ENCODE results near the gene GPR31.
"Not testable (repeated sequence)": the region's sequence is repeated elsewhere in the genome, so short reads cannot be mapped to it uniquely, and the experiment has no call there.

Gene GPR31

GRCh38 chr6:167187275-167187674, 29.5 kb upstream of the GPR31 start:
- DNase-seq; in situ Hi-C loops (cut with HindIII; ENCODE audit: low pct_ligation_motif_present, low sequenced_read_pairs); H3K4me3 ChIP-seq (ENCODE audit: low read depth, low read length); H3K36me3 ChIP-seq (replicated peaks); H3K27me3 ChIP-seq (replicated peaks); H3K27ac ChIP-seq: not testable (repeated sequence)

GRCh38 chr6:167185101-167185500, 27.3 kb upstream of the GPR31 start:
- H3K27me3 ChIP-seq (replicated peaks); H3K4me3 ChIP-seq (ENCODE audit: low read depth, low read length); in situ Hi-C loops (cut with HindIII; ENCODE audit: low pct_ligation_motif_present, low sequenced_read_pairs); H3K27ac ChIP-seq; H3K36me3 ChIP-seq (replicated peaks); DNase-seq: not testable (repeated sequence)

- DNase-seq; H3K27me3 ChIP-seq (replicated peaks); H3K36me3 ChIP-seq (replicated peaks); H3K27ac ChIP-seq; H3K4me3 ChIP-seq (ENCODE audit: low read depth, low read length); in situ Hi-C loops (cut with HindIII; ENCODE audit: low pct_ligation_motif_present, low sequenced_read_pairs): not testable (repeated sequence)
Measured at GRCh38 chr6:167182913-167183314, 25.1 kb upstream of the GPR31 start.

- H3K27ac ChIP-seq; H3K36me3 ChIP-seq (replicated peaks); DNase-seq; in situ Hi-C loops (cut with HindIII; ENCODE audit: low pct_ligation_motif_present, low sequenced_read_pairs); H3K4me3 ChIP-seq (ENCODE audit: low read depth, low read length); H3K27me3 ChIP-seq (replicated peaks): not testable (repeated sequence)
Measured at GRCh38 chr6:167181351-167181750, 23.6 kb upstream of the GPR31 start.

- DNase-seq; in situ Hi-C loops (cut with HindIII; ENCODE audit: low pct_ligation_motif_present, low sequenced_read_pairs); H3K27ac ChIP-seq; H3K27me3 ChIP-seq (replicated peaks); H3K4me3 ChIP-seq (ENCODE audit: low read depth, low read length); H3K36me3 ChIP-seq (replicated peaks): not testable (repeated sequence)
Measured at GRCh38 chr6:167180086-167180485, 22.3 kb upstream of the GPR31 start.

- H3K27ac ChIP-seq; in situ Hi-C loops (cut with HindIII; ENCODE audit: low pct_ligation_motif_present, low sequenced_read_pairs); H3K27me3 ChIP-seq (replicated peaks); H3K36me3 ChIP-seq (replicated peaks); DNase-seq; H3K4me3 ChIP-seq (ENCODE audit: low read depth, low read length): not testable (repeated sequence)
Measured at GRCh38 chr6:167178896-167179655, 21.3 kb upstream of the GPR31 start.

- H3K4me3 ChIP-seq (ENCODE audit: low read depth, low read length); in situ Hi-C loops (cut with HindIII; ENCODE audit: low pct_ligation_motif_present, low sequenced_read_pairs); H3K27ac ChIP-seq; DNase-seq; H3K27me3 ChIP-seq (replicated peaks); H3K36me3 ChIP-seq (replicated peaks): not testable (repeated sequence)
Measured at GRCh38 chr6:167177271-167177670, 19.5 kb upstream of the GPR31 start.

GRCh38 chr6:167172011-167172410, 14.2 kb upstream of the GPR31 start:
- H3K27ac ChIP-seq; in situ Hi-C loops (cut with HindIII; ENCODE audit: low pct_ligation_motif_present, low sequenced_read_pairs); H3K27me3 ChIP-seq (replicated peaks); DNase-seq; H3K4me3 ChIP-seq (ENCODE audit: low read depth, low read length); H3K36me3 ChIP-seq (replicated peaks): not testable (repeated sequence)

GRCh38 chr6:167171300-167171699, 13.5 kb upstream of the GPR31 start:
- H3K27ac ChIP-seq; H3K4me3 ChIP-seq (ENCODE audit: low read depth, low read length); H3K27me3 ChIP-seq (replicated peaks); DNase-seq; in situ Hi-C loops (cut with HindIII; ENCODE audit: low pct_ligation_motif_present, low sequenced_read_pairs); H3K36me3 ChIP-seq (replicated peaks): not testable (repeated sequence)

- H3K27me3 ChIP-seq (replicated peaks); H3K36me3 ChIP-seq (replicated peaks); H3K4me3 ChIP-seq (ENCODE audit: low read depth, low read length); in situ Hi-C loops (cut with HindIII; ENCODE audit: low pct_ligation_motif_present, low sequenced_read_pairs); H3K27ac ChIP-seq; DNase-seq: not testable (repeated sequence)
Measured at GRCh38 chr6:167169867-167170266, 12.1 kb upstream of the GPR31 start.

GRCh38 chr6:167168296-167168695, 10.5 kb upstream of the GPR31 start:
- H3K4me3 ChIP-seq (ENCODE audit: low read depth, low read length); H3K36me3 ChIP-seq (replicated peaks); H3K27me3 ChIP-seq (replicated peaks); DNase-seq; H3K27ac ChIP-seq; in situ Hi-C loops (cut with HindIII; ENCODE audit: low pct_ligation_motif_present, low sequenced_read_pairs): not testable (repeated sequence)

GRCh38 chr6:167167699-167168098, 9.9 kb upstream of the GPR31 start:
- H3K27ac ChIP-seq; in situ Hi-C loops (cut with HindIII; ENCODE audit: low pct_ligation_motif_present, low sequenced_read_pairs); H3K4me3 ChIP-seq (ENCODE audit: low read depth, low read length); H3K27me3 ChIP-seq (replicated peaks); H3K36me3 ChIP-seq (replicated peaks); DNase-seq: not testable (repeated sequence)
